GM18502 (cell line): ENCODE data around the gene KLHL26.
"Not testable (repeated sequence)": the region's sequence is repeated elsewhere in the genome, so short reads cannot be mapped to it uniquely, and the experiment has no call there.

Experiments used
- ATAC-seq: cut with Tn5 transposase; IDR thresholded peaks from one replicate; pipeline ENCODE4 v1.9.1; 2021; ENCODE audit warnings: mild to moderate bottlenecking; ENCODE audit not compliant: unreplicated experiment, poor library complexity

The KLHL26 gene

GRCh38 chr19:18680148-18680547, 43.3 kb downstream of the KLHL26 start:
- not testable (repeated sequence) for ATAC-seq

- ATAC-seq: peak; percentile 16
Observed at GRCh38 chr19:18682807-18683108, 45.9 kb downstream of the KLHL26 start.

GRCh38 chr19:18683109-18683957, 46.5 kb downstream of the KLHL26 start, which contains the start of gene CRTC1:
Gene CRTC1, plus strand, starts transcription at chr19:18683680. Its CDS starts 23 bp downstream, at chr19:18683703.
- ATAC-seq: peak; percentile 70

GRCh38 chr19:18683958-18684641, 47.3 kb downstream of the KLHL26 start:
- ATAC-seq: peak; percentile 22

- ATAC-seq: no peak
Observed at GRCh38 chr19:18684642-18684993, 47.8 kb downstream of the KLHL26 start.

GRCh38 chr19:18685597-18686190, 48.9 kb downstream of the KLHL26 start:
- ATAC-seq: no peak

- ATAC-seq: no peak
Observed at GRCh38 chr19:18687740-18688465, 51.1 kb downstream of the KLHL26 start.

- ATAC-seq: no peak
Observed at GRCh38 chr19:18696023-18696422, 59.2 kb downstream of the KLHL26 start.

- no peak for ATAC-seq
Observed at GRCh38 chr19:18697680-18698079, 60.9 kb downstream of the KLHL26 start.

GRCh38 chr19:18698321-18699167, 61.7 kb downstream of the KLHL26 start:
- ATAC-seq: no peak

- no peak for ATAC-seq
Observed at GRCh38 chr19:18699403-18700054, 62.7 kb downstream of the KLHL26 start.

- peak; percentile 72 for ATAC-seq
Observed at GRCh38 chr19:18700501-18701249, 63.8 kb downstream of the KLHL26 start.

GRCh38 chr19:18701250-18701608, 64.4 kb downstream of the KLHL26 start:
- peak; percentile 19 for ATAC-seq

- ATAC-seq: no peak
Observed at GRCh38 chr19:18704054-18704453, 67.2 kb downstream of the KLHL26 start.

GRCh38 chr19:18704971-18705370, 68.1 kb downstream of the KLHL26 start:
- no peak for ATAC-seq

GRCh38 chr19:18708452-18709231, 71.8 kb downstream of the KLHL26 start:
- no peak for ATAC-seq

- ATAC-seq: no peak
Observed at GRCh38 chr19:18709546-18709945, 72.7 kb downstream of the KLHL26 start.

GRCh38 chr19:18710186-18710585, 73.4 kb downstream of the KLHL26 start:
- no peak for ATAC-seq
